ENCODE results near the gene SRRM4.
"Not testable (repeated sequence)": the region's sequence is repeated elsewhere in the genome, so short reads cannot be mapped to it uniquely, and the experiment has no call there.

SRRM4 gene

DNA sequence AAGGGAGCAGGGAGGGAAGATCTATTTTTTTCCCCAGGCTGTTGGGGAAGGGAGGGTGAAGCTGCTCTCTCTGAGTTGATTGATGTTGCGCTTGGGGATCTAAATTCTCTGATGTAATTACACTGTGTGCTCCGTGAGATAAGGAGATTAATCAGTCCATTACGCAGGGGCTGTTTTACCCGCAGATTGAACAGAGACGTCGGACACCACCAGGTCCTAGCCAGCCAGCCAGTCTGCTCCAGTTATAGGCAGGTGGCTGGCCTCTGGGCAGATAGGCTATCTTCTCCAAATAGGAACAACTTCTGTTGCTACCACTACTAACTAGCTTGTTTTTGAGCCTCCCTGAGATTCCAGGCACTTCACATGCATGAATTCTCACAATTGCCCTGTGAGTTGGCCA, 91.1 kb downstream of the SRRM4 start:
- no peak for DNase-seq

DNA sequence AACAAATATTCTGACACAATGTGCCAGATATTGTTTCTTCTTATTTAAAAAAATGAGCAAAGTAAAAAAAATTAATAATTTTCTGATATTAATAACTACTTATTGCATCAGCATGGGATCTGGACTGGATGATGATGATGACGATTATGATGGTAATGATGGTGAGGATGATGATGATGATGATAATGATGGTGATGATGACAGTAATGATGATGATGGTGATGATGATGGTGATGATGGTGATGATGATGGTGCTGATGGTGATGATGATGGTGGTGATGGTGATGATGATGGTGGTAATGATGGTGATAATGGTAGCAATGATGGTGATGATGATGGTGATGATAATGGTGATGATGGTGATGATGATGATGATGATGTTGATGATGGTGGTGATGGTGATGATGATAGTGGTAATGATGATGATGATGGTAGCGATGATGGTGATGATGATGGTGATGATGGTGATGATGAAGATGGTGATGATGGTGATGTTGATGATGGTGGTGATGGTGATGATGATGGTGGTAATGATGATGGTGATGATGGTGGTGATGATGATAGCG, 94.0 kb downstream of the SRRM4 start:
- DNase-seq = no peak

DNA sequence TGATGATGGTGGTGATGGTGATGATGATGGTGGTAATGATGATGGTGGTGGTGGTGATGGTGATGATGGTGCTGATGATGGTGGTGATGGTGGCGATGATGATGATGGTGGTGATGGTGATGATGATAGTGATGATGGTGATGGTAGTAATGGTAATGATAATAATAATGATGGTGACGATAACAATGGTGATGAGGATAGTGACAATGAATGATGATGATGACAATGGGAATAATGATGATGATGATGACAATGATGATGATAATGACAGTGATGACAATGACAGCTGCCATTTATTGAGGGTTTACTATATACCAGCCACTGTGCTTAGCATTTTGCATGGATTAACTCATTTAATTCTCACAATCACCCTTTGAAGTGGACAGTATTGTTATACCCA, 94.6 kb downstream of the SRRM4 start:
- no peak for DNase-seq

DNA sequence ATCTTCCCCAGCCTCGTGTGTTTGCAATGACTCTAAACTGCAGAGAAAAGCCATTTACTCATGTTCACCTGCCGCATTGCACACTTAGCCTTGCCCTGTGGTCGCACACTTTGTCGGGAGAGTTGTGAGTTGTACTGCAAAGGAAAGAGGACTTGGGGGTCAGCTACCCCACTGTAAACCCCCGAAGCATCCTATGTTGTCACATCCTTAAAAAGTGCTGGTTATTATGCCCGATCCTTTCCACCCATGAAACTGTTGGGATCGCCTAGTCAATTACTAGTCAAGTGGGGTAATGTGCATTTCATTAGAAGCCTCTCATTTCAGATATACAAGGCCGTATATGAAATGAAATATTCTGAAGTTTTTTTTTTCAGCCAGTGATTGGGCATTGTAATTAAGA, 98.2 kb downstream of the SRRM4 start:
- DNase-seq = no peak

DNA sequence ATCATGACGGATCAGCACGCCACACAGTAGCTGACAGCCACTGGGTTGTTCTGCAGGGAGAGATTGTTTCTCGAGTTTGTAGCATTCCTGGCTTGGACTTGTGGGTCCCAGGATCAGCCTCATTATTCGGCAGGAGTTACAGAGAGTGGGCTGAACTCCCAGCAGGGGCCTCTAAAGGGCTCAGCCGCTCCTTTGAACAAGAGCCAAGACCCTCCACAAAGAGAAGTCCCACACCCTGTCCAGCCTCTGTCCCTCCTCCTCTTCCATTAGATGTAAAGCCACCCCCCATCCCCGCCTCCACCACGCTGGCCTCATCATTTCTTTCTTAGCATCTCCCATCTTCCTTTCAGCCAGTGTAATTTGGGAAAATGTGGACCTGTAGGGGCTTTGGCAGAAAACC, 100.7 kb downstream of the SRRM4 start:
- no peak for DNase-seq

DNA sequence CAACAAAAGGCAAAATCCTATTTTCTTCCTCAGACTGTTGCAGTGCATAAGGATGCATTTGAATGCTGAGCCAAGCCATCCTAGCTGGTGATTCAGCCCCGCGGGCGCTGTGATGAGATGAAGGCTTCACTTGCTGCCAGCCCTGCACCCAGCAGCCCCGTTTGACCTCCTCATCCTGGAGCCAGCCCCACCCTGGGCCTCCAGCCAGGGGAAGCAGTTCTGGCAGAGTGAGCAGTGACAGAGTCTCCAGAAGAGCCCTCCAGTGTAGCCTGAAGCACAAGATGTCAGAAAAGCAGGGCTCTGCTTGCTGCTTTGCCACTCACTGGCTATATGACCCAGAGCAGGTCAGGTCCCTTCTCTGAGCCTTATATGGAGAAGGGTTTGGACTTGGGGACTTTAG, 101.2 kb downstream of the SRRM4 start:
- no peak for DNase-seq

DNA sequence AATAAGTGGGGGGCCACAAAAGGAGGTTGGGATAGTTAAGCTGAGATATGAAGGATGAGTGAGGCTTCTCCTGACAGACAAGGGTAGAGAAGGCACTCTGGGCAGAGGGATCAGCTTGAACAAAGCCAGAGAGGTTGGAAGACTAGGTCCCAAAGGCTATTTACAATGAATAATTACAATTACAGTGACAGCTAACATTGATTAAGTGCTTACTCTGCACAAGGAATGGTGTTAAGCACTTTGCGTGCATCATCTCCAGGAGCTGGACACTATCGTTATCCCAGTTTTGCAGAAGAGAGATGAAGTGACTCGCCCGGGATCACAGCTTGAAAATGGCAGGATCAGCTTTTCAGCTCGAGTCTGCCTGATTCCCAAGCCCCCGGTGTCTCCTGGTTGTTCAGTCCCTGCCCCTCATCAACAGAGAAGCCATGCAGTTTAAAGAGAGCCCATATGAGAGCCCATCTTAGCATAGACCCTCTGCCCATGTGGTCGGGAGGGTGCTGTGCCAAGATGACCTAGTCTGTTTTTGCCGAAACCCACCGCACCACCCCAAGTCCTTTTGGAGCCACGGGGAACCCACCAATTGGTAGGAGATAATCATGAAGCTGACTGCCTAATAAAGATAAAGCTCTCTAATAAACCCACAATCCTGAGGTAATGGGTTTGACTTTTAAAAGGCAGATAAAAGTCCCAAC, 107.5 kb downstream of the SRRM4 start:
- DNase-seq = no peak

DNA sequence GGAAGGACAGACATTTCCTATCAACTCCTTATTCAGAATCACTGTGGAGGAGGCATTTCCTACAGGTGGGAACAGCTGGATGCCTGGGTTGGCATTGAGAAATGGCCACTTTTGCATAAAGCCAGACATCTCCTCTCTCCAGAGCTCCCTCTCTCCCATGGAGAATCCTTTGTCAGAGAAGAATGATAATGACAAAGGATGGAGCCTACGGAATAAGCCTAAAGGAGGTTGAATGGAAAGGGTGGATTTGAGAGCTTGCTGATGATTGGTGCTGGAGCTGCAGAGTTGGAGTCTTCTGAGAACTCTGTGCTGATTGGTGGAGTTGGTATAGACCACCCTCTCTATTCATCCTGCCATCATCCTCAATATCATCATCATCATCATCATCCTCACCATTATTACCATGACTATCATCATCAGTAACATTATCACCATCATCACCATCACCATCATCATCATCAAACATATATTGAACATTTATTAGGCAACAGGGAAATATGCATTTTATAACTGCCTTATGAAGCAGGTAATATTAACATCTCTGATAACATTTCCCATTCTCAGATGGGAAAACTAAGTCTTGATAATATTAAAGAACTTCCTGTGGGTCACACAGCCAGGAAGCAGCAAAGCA, 108.2 kb downstream of the SRRM4 start:
- DNase-seq = no peak

DNA sequence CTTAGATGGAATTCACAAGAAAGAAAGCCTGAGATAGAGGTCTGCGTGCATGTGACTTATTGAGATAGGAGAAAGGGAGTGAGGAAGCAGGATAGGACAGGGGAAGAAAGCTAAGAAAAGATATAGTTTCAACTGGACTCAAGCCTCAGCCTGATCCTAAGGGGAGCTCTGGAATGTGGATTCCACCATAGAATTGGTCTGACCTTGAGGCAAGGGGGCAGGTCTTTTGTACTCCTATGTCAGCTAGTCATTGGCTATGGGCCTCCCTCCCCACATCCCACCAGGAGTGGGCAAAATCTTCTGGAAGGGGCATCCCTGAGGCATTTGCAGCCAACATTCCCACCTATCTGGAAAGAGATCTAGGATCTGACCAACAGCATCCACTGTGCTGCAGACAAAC, 108.9 kb downstream of the SRRM4 start:
- no peak for DNase-seq

DNA sequence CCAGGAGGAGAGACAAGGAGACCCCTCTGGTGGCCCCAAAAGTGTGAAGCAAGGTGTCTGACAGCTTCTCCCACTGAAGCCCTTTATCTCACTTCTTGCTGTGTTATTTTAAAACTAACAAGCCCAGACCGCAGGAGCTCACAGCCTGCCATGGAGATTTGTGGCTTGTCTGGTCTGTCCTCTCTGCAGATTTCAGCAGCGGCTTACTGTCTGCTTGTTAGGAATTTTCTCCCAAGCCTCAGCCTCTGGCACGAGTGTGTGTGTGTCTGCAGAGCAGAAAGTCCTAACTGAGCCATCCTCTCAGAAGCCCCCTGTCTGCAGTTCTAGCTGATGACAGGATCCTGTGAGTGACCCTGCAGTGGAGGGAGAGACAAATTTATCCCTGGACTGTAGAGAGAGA, 109.5 kb downstream of the SRRM4 start:
- no peak for DNase-seq

DNA sequence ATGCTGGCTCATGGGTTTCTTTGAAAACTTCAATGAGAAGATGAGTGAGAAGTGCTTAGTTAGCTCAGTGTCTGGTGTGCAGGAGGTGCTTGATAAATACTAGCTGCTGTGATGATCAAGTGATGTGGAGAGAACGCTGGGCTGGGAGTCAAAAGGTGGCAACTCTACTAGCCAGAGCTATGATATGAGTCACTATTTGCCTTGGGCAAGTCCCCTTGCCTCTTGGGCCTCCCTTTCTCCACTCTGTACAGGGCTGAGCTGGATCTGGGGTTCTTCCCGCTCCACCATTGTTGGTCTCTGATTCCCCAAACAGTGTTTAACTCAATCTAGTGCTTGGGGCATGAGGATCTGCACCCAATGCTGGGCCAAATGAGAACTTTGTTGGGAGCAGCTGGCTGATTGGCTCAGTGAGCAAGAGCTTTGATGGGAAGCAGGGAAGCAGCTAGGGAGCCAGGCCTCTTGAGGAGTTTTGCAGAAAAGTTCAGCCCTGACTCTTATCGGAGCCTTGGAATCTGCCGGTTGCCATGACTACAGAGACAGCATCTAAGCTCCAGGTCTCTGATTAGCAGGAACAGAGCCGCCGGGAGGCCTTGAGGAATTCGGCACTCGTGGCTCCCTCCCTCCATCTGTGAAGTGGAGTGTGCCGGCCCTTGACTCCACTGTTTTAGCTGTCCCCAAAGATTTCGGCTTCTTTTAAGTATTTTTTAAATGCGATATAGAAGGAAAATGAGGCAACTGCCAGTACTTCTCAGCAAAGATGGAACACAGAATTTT, 115.3 kb downstream of the SRRM4 start:
- no peak for DNase-seq

DNA sequence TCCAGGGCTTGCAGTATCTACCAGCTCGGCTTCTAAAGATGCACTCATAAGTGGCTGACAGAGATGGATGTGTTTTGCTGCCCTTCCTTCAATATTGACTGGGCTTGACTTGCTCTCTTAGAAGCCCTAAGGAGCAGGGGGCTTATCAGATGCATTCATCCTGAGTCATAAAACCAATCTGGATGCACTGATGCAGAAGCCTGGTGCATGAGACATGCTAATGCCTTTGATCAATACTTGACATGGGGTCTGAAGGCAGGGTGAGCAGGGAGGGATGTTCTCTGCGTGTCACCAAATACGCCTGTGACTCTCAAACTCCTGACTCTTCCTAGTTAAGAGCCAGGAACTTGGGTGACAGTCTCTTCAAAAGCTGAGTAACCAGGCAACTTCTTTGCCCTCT, 119.6 kb downstream of the SRRM4 start:
- no peak for DNase-seq

DNA sequence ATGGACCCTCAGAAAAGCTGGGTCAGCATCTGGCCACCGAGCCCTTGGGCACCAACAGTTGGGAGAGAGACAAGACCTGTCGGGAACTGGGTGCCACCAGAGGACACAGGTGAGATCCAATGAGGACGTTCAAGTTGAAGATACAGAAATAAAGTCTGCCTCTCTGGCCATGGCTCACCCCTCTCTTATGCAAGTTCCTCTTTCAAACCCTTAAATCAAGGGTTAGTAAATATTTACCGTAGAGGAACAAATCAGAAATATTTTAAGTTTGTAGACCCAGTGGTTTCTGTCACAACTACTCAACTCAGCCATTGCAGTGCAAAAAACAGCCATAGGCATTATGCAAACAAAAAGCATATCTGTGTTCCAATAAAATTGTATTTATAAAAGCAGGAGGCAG, 120.9 kb downstream of the SRRM4 start:
- DNase-seq = no peak

DNA sequence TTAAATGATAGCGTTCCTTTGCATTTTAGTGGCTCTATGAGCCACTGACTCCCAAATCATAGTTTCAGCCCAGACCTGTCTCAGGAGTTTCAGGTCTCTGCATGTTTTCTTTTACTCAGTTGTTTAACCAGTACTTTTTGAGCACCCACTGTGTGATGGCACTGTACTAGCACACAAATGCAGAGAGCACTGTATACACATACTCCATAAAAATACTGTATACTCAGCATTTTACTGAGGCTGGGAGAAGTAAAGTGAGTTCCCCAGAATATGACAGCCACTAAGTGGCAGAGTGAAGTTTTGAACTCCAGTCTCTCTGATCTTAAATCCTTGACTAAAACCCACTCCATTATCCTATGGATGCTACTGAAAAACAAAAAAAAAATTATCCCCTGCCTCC, 121.4 kb downstream of the SRRM4 start:
- DNase-seq = no peak

DNA sequence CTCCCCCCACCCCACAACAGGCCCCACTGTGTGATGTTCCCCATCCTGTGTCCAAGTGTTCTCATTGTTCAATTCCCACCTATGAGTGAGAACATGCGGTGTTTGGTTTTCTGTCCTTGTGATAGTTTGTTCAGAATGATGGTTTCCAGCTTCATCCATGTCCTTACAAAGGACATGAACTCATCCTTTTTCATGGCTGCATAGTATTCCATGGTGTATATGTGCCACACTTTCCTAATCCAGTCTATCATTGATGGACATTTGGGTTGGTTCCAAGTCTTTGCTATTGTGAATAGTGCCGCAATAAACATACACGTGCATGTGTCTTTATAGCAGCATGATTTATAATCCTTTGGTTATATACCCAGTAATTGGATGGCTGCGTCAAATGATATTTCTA, 123.6 kb downstream of the SRRM4 start:
- not testable (repeated sequence) for DNase-seq

DNA sequence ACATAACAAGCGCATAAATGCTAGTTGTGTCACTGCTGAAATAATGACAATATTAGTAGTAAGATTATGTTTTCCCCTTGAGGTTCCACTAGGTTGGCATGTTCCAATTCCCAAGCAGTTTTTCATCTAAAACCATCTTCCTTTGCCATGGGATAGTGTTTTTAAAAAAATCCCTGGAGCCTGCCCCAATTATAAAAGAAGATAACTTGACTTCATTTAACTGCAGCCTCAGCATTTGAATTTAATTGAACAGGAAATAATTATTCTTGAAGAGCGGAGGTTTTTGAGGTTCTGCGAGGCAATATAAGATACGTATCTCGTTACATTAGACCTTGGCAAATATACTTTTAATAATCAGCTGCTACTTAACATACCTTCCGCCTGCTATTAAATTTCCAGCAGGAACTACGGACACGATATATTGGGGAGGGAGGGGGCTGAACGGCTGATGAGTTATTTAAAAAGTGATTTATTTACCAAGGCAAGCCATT, 132.2 kb downstream of the SRRM4 start:
- DNase-seq = no peak

DNA sequence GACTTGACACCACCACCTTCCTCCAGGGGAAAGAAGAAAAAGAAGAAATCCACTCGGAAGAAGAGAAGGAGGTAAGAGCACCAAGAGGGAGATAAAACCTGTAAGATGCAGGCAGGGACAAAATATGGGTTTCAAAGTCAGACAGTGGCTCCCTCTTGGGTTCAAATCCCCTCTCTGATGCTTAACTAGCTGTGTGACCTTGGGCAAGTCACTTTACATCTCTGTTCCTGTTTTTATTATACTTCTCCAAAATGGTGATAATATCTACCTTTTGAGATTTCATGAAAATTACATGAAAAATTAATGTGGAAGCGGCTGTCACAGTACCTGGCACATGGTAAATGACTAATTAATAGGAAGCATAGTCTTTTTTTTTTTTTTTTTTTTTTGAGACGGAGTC, 133.0 kb downstream of the SRRM4 start:
- no peak for DNase-seq

DNA sequence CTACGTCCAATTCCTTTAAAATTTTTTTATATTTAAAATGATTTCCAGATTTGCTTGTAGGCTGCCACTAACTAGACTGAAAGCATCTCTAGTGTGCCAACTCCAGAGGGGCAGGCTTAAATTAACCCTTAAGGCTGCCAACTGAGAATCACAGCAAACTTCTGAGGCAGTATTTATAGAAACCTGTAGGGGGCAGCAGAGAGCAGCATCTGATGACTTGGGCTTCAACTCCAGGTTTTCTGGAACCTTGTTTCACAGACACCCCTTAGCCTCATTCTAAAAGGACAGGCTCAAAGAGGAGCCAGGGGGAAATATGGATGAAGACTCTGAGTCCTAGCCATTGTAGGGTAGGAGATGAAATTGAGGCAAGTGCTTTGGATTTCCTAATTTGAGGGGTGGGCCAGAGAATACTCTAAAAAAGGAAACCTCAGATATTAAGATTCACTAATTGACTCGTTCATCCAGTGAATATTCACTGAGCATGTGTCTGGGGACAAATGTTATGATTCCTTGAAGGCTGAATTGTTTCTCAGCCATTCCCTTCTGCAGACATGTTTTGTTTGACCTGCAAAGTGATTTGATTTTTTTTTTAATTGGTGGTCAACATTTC, 134.1 kb downstream of the SRRM4 start:
- DNase-seq = peak; percentile 3

DNA sequence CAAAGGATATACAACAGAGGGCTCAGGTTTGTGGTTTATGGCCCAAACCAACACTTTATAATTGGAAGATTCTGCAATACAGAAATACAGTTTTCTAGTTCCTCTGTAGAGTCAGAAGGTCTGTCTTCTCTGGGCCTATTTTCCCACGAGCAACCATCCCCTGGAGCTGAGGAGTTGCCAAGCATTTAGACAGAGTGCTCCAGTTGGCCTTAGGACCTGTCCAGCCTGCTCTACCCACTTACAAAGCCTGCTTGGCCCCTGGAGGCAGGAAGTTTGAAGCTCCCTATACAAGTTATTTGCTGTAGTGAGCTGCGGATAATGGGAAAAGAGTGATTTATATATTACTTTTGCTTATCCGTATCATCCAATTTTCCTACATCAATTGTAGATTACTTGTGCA, 136.6 kb downstream of the SRRM4 start:
- no peak for DNase-seq

DNA sequence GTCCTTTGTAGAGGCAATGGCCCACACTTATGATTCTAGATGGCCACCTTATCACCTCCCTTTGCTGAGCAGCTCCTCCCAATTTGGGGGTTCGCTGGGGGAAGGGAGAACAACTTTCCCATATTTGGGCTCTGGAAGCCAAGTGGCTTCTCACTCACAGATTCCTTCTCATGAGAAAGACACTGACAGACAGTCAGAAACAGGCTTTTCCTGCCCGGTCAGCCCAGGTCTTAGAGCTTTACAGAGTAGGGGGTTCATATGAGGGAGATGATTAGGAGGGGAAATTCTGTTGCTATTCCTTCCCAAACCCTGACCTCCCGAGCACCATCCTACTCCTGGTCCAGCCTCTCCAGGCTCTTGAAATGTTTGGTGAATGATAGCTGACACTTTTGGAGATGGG, 137.3 kb downstream of the SRRM4 start:
- no peak for DNase-seq

DNA sequence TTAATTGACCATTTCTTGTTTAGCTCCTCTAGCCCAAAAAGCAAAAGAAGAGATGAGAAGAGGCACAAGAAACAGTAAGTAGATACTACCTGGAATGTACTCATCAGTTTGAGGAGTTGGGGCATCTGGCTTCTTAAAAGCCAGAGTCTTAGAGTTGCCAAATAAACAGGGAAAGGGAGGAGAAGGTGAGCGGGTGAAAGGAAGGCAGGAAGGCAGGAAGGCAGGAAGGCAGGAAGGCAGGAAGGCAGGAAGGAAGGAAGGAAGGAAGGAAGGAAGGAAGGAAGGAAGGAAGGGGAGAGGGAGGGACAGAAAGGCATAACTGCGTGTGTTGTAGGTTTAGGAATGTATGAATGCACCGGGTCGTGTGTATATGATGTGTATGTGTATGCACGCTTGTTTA, 140.7 kb downstream of the SRRM4 start:
- DNase-seq = no peak

DNA sequence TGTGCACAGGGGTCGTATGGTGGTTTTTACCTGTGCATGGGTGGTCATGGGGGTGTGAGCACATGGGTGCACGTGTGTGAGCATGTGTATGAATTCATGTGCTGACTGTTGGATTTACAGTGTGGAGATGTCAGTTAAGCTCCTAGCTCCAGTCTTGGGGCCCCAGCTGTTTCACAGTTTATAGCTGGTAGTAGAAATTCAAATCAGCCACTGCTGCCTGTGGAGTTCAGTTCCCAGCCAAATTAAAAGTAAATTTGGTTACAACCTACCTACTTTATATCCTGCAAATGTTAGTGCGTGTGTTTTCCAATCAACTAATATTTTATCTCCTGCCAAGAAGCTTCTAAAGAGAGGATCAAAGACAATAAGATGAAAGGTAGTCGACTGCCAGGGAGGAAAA, 141.4 kb downstream of the SRRM4 start:
- no peak for DNase-seq

DNA sequence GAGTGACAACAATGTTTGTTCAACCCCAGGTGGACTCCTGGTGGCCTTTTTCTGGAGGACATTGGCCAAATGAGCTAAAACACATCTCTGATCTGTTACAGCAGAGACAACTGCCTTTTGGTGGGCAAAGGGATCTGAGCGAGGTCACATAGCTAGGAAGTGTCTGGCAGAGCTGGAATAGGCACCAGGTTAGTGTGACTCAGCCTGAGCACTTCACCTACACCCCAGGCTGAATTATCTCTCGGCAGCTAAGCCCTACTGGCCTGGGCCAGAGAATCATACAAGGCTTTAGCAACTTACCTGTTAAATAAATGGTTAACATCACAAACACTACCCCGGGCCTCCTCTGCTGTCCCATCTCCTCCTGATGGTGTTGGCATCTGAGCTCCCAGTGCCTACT, 147.2 kb downstream of the SRRM4 start:
- DNase-seq = no peak
